Skin of body (tissue), 2 donors: ENCODE data around the gene CARHSP1. TPM values are rescaled to one million over a fixed set of nuclear protein-coding genes. Genes with fewer than 3 reads are reported as not detected.
"Not testable (repeated sequence)": the region's sequence is repeated elsewhere in the genome, so short reads cannot be mapped to it uniquely, and the experiment has no call there.

Experiments
- DNase-seq: peaks from one replicate; lab custom pipeline; 2025; lab: John Stamatoyannopoulos, UW
- total RNA-seq: library from RNA; depleted of rRNA; stranded (reverse); fragments of >200 nt; gene quantifications from one replicate; pipeline ENCODE4 v1.2.3, GENCODE V29; 2014

The CARHSP1 gene
- total RNA-seq, 1 donor from 2014 or later: 34.9 TPM

GRCh38 chr16:8831871-8832716, 36.7 kb downstream of the CARHSP1 start:
- no peak for DNase-seq

DNA sequence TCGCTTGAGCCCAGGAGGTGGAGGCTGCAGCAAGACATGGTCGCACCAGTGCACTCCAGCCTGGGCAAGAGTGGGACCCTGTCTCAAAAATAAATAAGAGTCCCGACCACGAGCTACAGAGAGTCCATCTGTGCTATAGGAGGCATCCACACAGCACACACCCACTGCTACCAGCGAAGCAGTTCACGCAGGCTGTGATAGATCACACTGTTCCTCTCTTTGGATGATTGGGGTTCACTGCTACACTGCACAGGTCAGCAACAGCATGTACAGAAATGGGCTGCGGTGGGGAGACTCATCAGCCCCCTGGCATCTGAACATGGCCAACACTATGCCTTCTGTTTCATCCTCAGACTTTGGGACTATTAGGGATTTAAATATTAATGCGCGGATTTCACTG, 37.4 kb downstream of the CARHSP1 start:
- DNase-seq: no peak

DNA sequence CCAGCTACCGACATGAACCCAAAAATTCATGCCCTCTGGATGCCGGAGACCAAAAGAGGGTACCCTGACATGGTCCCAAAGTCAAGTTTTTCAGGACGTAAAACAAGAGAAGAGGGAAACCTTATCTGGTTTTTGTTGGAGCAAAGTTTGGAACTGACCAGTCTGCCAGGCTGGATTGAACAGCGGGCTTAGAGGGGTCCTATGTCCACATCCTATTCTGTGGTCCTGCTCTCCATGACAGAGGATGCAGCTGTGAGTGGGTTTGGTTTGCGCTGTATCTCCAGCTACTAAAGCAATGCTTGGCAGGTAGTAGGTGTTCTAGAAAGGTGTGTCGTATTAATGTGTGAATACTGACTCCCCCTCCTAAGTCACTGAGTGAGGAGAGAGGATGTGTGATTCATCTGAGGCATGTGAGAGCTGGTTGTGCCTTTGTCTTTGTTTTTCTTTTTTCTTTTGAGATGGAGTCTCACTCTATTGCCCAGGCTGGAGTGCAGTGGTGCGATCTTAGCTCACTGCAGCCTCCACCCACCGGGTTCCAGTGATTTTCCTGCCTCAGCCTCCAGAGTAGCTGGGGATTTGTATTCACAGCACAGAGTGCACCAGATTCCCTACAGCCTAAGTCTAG, 40.2 kb downstream of the CARHSP1 start:
- DNase-seq: no peak

GRCh38 chr16:8826278-8826879, 42.4 kb downstream of the CARHSP1 start:
- DNase-seq: no peak

DNA sequence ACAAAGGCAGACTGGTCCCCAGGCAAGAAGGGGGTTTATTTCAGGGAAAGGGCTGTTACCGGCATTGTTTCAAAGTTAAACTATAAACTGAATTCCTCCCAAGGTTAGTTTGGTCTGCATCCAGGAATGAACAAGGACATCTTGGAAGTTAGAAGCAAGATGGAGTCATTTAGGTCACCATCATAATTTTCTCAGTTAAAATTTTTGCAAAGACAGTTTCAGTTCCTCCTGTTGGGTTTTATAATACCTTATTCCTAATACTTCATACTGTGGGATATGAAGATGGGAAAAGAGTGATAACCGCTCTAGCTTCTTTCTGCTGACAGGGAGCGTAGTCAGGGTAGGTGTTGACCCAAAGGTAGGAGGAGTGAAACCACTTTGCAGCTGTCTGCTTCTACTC, 46.4 kb downstream of the CARHSP1 start:
- no peak for DNase-seq

- DNase-seq: no peak
Observed at GRCh38 chr16:8819411-8820034, 49.3 kb downstream of the CARHSP1 start.

DNA sequence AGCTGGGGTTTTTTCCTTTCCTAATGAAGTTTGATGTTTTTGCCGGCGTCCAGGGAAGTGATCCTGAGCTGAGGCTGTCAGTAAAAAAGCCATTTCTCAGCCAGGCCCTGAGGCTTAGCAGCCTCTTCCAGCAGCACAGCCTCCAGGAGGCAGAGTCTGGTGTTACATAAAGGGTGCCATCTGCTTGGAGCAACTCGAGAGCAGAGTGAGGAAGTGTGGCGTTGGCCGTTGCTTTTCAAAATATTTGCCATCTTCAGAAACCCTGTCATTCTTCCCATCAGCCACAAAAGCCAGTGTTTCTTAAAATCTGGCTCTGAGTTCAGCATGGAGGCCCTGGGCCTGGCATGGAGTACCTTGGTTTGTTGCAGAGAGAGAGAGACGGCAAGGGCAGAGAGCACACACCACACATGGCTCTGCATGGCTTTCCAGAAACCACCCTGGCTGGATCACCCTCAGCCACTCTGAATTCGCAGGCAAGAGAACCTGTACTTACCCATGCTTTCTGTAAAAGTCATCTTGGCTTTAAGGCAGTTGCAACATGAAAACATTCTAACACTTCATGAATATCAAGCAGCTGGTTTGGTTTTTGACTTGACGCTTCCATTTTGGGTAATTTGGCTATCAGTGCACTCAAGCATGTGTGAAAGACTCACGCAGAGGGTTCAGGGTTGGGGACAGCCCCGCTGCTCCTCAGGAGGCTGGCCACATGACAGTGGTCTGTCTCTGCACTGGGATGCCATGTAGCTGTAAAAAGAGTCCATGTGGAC, 50.1 kb downstream of the CARHSP1 start:
- no peak for DNase-seq

GRCh38 chr16:8816967-8817655, 51.7 kb downstream of the CARHSP1 start:
- DNase-seq: no peak

DNA sequence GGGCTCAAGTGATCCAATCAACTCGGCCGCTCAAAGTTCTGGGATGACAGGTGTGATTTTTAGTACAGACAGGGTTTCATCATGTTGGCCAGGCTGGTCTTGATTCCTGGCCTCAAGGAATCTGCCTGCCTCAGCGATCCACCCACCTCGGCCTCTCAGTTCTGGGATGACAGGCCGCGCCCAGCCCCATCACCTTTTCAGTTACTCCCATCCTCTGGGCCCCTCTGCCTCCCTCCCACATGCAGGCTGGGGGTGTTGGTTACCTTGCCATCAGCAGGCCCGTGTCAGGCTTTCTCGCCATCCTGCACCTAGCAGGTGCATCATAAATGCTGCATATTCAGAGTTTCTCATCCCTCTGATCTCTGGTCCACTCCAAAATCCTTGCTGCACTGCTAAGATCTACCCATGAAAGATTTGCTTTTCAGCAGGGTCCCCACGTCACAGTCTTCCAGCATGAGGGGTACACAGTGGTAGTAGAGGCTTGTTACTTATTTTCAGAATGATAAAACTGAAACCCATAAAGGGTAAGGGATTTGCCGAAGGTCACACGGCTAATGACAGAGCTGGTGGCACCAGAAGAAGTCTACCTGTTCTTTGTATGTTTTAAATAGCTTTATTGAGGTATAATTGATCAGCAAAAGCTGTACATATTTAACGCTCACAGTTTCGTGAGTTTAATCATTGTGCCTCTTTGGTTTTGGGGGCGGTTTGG, 54.6 kb downstream of the CARHSP1 start:
- DNase-seq: no peak

DNA sequence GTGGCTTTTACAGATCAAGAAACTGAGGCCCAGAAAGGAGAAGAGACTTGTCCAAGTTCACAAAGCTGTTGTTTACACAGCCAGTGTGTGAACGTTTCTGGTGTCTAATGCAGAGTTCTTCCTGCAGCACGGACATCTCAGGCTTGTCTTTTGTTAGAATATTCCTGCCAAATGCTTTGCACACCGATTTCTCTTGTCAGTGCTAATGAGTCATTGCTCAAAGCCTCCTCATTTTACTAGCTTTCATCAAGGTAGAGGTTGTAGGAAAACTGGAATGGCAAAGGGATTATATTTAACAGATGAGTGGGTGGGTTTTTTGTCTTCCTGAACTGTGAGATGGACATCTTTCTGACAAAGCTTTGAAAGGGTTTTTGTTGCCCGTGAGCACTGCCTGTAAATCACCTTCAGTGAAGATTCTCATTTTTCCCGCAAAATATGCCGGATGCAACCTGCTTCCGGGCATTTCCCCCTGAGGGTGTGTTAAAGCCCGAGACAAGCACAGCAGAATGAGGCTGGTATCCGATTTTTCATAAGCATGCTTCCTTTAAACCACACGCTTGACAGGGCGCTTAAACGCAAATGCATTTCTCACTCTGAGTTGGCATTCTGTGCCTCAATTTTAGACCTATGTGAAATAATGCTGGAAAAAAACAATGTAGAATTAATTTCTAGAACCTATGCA, 56.5 kb downstream of the CARHSP1 start:
- DNase-seq: no peak

GRCh38 chr16:8808613-8809353, 60.0 kb downstream of the CARHSP1 start:
- DNase-seq: no peak

- DNase-seq: no peak
Observed at GRCh38 chr16:8808009-8808408, 60.8 kb downstream of the CARHSP1 start.

DNA sequence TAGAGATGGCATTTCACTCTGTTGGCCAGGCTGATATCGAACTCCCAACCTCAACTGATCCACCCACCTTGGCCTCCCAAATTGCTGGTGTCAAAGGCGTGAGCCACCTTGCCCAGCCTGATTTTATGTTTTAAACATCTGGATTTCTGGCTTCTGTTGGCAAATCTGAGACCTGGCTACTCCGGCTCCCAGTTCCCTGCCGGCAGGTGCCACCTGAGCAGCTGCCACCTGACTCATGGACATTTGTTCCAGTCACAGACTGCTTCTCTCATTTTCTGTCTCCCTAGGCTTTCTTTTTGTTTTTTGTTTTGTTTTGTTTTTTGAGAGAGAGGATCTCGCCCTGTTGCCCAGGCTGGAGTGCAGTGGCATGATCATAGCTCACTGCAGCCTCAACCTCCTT, 61.6 kb downstream of the CARHSP1 start:
- no peak for DNase-seq

DNA sequence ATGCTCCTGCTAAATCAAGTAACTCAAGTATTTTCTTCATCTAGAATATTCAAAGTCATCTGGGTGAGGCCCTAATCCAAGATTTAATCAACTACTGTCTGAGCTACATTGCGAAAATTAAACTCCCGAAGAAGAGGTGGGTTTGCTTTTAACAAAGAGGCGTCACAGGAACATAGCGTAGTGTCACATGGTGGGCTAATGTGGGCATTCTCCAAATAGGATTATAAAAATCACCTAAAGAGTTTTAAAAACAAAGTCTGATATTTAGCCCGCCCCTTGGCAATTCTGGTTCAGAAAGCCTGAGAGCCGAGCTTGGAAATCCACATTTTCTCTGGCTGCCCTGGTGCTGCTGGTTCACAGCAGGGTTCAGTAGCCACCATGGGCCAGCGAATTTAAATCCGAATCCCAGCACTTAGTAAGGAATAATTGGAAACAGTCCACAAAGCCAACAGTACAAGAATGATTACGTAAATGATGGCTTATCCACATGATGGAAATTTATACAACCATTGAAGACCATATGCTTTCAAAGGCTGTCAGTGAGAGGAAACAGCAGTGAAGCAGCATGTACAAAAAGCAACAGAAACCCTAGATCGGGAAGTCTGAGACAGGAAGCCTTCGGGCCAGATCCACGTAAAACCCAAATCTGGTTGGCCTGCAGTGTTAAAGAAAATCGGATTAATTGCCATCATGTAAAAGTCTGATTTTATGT, 62.4 kb downstream of the CARHSP1 start:
- peak; percentile 62 for DNase-seq

DNA sequence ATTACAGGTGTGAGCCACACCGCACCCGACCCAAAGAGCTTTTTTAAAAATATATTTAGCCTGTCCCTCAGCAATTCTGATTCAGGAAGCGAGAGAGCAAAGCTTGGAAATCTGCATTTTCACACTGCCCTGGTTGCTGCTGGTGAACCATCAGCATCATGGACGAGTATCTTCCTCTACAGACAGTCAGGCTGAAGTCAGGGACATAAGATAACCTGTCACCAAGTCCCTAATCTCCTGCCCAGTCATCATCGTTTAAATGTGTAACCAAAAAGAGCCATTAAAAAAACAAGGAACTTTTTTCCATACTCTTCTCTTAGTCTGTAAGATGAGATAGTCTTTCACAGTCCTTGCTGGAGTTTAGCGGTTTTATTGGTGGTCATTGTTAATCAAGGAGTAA, 64.5 kb downstream of the CARHSP1 start:
- DNase-seq: no peak

DNA sequence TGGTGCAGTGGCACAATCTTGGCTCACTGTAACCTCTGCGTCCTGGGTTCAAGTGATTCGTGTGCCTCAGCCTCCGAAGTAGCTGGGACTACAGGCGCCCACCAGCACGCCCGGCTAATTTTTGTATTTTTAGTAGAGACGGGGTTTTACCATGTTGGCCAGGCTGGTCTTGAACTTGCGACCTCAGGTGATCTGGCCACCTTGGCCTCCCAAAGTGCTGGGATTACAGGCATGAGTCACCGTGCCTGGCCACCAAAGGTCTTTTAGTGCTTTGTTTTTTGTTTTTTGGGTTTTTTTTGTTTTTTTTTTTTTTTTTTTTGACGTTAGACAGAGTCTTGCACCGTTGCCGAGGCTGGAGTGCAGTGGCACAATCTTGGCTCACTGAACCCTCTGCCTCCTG, 65.1 kb downstream of the CARHSP1 start:
- DNase-seq: not testable (repeated sequence)
